Dedifferentiated amniotic fluid mesenchymal stem cell (primary cell): ENCODE results near the gene TSN.
"Not testable (repeated sequence)": the region's sequence is repeated elsewhere in the genome, so short reads cannot be mapped to it uniquely, and the experiment has no call there.

Experiments
- DNase-seq: peaks from one replicate; pipeline ENCODE4 v3.0.0-alpha.2; 2016; ENCODE audit errors: extremely low spot score

TSN gene

DNA sequence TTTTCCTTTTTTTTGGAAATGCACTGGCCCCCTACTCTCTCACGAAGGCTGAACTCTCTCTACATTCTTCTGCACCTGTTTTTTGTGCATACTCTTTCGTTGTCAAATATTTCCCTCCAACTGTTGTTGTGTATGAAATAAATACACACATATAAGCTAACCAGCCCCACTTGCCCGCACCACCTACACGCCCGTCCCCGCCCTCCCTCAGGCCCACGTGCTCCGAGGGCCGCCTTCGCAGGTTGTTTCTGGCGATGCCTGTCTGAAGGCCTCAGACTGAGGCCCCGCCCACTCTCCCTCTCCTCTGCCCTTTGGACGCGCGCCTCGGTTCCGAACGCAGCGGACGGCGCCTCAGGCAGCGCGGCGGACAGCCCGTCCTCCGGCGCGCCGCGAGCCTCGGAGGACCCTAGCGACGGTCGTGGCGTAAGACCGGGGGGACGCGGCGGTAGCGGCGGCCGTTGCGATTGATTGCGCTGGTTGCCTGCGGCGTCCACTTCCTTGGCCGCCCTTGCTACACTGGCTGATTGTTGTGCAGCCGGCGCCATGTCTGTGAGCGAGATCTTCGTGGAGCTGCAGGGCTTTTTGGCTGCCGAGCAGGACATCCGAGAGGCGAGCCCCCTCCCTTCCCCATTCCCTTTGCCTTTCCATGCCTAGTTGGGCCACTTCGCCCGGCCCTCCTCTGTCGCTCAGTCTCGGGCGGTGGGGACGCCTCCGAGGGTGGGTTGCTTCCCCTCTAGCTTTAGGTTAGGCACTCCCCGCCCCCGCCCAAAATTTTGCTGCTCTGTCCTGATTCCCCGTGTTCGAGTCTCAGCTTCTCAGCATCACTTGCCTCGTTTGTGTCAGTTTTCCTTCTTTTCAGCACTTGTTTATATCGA is at the start of gene TSN:
Gene TSN, plus strand, starts transcription at position 415 of the 875 bp plus-strand sequence. Its CDS starts 129 bp downstream, at position 544.
- DNase-seq = peak; percentile 95

DNA sequence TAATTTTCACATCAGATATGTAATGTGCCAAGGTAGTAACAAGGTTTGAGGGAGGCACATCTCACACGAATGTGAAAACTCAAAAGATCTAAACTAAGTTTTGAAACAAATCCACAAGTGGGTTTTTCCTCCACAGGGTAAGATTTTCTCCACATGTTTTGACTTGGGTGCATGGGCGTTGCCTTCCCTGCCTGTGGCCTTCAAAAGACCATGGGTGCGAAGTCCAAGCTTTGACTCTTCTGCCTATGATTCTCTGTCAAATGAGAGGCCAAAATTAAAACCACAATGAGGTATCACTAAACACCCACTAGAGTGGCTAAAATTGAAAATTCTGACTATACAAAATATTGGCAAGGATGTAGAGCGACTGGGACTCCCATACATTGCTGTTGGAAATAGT is 49.5 kb upstream of the TSN start:
- DNase-seq = no peak

DNA sequence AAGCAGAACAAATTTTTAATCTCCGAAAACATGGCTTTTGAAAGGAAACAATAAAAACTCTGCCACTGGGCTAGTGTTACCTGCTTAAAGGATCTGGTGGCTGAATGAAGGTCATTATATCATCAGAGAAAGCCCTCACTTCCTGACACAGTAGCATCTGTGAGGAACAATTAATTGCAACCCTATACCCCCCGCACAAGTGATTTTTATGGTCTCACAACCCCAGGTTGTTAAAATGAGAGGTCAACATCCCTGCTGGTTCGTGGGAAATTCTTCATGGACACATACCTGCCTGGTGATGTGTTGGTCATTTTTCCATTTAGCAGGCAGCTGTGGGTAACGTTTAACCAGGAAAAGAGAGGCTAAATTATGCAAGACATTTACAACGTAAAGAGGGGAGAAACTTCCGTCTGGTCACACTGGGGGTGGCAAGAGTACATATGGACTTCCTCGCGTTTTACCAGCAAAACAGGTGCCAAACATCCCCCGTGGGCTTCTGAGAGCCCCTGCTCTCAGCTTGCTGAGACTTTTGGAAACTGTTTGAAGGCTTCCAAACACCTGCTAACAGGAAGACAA is 48.0 kb upstream of the TSN start:
- DNase-seq = no peak

DNA sequence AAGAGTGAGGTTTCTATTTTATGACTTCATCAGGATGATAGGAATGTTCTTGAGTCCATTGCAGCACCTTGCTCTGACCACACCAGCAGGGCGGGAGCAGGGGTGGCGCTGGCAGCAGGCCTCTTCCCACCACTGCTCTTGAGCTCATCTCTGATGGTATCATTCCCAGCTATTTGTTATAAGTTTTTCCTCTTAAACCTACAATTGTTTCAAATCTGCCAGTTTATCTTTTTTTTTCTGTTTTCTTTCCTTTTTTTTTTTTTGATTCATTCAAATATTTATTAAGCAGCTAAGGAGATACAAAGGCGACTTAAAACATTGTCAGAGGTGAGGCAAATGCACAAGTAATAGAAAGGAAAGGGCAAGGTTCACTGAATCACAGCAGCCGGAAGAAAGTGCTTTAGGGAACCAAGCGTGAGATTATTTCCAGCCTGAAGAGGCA is 47.5 kb upstream of the TSN start:
- DNase-seq = no peak

DNA sequence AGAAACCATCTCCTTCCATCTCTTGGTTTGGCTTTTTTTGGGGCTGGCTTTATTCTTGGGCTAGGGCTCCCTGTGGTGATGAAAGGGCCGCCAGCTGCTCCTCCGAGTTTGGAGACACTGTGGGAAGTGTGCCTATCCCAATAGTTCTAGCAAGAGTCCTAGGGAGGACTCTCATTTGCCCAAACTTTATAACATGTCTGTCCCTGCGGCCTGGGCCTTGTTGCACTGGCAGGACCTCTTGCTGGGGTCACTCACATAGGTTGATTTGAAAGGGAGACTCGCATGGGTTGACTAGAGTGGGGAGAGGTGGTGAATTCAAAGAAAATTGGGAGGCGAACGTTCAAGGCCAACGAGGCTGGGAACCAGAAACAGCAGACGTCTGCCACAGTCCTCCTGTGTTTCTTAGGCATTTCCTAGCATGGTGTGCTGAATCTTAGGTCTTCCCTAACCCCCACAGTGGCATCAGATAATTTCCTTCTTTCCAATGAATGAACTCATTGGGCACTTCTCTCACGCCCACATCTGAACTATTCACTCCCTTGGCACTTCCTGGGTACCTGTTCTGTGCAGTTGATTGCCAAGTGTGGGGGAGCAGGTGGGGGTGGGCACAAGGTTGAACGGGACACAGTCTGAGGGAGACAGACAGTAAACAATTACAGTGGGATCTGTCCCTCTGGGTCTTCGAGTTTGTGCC is 45.5 kb upstream of the TSN start:
- DNase-seq = no peak

DNA sequence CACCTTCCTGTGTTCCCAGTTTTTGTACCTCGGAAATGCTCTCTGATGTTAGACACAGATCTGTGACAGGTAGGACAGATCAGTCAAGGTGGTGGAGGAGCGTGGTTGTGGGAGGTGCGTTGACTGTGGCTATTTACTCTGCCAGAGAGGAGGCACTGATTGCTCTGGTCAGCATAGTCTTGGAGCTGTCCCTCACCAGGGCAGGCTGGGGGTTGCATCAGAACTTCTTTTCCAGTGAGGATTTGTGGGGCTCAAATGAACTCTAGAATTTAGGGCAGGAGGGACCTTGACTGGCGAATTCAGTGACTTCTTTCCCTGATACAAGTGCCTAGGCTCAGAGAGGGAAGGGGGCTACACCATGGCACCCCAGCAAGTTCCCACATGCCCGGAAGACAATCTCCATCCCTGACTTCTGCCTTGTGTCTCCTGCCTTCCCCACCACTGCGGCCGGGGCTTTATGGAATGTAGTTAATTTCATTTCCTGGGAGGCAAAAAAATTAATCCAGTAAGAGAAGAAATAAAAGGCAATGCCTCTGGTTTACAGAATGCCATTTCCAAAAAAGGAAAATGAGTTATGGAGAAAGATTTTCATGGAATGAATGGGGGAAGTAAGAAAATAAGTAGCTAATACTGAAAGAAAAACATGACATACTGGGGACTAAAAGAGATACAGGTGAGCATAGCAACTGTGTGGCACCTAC is 44.8 kb upstream of the TSN start:
- no peak for DNase-seq

DNA sequence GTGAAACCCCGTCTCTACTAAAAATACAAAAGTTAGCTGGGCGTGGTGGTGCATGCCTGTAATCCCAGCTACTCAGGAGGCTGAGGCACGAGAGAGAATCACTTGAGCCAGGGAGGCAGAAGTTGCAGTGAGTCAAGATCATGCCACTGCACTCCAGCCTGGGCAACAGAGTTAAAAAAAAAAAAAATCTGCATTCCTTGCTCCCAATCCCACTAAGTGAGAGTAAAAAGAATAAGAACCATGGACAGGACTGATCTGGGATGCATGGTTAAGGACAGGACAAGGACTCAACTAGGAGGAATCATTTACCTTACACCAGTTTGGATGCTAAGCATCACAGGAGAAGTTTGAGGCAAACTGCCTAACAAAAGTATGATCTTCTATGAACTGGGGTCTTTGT is 44.0 kb upstream of the TSN start:
- not testable (repeated sequence) for DNase-seq

DNA sequence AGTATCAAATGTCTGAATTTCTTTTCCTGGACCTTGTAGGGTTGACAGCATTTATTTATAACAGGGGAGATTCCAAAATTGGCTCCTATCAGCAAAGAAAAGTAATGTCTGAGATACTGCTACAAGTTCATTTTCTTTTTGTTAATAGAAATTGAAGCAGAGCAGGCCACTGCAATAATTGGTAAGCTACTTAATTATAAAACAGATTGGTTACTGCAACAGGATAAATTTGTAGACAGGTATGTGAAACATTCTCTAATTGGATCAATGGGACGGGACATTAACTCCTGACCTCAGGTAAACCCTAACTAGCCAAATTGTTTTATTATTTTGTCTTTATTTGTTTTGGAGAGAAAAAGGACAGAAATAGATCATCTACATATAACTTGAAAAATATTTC is 39.3 kb upstream of the TSN start:
- no peak for DNase-seq

DNA sequence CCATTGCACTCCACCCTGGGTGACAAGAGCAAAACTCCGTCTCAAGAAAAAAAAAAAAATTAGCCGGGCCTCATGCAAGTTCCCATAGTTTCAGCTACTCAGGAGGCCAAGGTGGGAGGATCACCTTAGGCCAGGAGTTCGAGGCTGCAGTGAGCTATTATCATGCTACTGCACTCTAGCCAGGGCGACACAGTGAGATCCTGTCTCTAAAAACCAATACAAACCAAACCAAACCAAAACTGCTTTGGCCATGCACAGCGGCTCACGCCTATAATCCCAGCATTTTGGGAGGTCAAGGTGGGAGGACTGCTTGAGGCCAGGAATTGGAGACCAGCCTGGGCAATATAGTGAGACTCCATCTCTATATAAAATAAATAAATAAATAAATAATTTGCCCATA is 37.9 kb upstream of the TSN start:
- no peak for DNase-seq

DNA sequence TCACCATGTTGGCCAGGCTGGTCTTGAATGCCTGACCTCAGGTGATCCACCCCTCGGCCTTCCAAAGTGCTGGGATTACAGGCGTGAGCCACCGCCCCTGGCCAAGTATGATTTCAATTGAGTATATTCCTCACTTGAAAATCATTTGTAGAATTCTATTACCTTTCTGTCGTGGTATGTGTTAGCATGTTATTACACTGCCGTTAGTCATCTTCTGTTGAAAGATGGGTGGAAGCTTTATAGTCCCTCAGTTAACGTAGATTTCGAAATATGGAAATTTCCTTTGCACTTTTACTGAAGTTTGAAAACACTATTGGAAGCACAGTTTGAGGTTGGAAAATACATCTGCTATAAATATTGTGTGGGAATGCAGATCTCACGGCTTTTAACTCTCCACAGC is 33.5 kb upstream of the TSN start:
- peak; percentile 81 for DNase-seq

DNA sequence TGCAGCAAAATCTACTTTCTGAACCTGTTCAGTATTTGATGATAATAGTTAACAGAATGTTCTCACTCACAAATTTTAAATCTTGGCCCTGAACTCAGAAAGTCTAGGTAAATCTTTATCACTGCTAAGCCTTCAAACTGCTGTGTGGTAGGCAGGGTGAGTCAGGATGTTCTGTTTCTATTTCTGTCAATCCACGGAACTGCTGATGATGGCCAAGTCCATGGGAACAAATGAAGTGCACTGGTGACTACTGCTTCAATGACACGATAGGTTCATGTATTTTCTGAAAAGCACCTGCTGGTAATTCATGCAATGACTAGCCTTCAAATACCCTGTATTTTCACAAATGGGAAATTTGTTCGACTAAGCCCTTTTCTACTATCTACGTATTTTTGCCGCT is 33.0 kb upstream of the TSN start:
- peak; percentile 30 for DNase-seq

DNA sequence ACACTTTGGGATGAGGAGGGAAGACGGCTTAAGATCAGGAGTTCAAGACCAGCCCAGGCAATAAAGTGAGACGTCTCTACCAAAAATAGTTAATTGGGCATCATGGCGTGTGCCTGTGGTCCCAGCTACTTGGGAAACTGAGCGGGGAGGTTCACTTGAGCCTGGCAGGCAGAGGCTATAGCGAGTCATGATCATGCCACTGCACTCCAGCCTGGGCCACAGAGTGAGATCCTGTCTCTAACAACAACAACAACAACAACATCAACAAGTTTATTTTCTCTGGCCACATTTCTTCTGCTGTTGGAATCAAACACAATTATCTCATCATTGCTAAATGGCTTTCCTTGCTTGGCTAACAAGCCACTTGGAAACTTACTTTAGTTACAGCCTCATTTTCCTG is 32.1 kb upstream of the TSN start:
- DNase-seq = no peak

DNA sequence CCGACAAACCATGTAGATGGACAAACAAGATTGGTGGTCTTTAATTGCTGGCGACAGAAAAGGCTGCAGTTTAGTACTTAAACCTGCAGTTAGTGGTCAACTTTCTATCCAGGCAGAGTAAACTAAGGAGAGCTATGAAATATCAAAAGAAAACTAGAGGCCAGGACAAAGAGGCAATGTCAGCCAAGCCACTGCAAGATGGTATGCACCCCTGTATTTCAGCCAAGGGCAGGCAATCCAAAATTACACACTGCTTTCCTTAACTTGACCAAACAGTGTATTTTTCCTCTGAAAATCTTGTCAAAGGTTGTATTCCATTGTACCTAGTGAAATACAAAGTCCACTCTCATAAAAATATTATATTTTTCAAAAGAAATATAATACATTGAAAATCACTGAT is 28.1 kb upstream of the TSN start:
- DNase-seq = no peak

DNA sequence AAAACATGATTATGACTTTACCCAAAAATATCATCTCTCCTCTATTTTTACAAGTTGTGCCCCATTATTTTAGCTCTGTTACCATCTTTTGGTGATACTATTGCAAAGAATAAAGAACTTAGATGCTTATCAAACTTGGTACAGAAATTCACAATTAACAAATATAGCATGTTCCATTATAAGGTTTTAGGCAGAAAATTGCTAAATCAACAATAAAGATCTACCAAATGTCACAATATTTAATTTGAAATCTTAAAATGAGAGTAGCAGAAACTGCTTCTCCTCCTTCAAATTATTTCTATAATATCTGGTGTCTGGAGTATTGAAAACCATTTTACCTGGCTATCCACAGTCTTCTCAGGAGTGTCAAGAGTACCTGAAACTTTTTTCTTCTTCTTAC is 27.5 kb upstream of the TSN start:
- no peak for DNase-seq

DNA sequence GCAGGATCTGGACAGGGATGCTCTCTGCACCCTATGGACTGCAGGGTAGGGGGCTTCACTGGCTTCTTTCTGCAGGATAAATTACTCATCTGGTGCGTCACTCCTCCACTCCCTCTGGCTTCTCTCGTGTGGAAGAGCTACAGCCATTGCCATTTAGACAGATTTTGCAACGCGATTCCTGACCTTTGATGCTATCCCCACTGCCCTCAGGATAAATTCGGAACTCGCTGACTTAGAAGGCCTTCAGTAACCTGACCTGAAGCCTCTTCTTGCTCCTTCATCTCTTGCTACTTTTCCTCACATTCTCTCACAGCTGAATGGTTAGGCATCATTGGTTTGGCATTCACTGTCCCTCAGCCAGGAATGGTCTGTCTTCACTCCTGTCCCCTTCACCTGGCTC is 24.1 kb upstream of the TSN start:
- no peak for DNase-seq

DNA sequence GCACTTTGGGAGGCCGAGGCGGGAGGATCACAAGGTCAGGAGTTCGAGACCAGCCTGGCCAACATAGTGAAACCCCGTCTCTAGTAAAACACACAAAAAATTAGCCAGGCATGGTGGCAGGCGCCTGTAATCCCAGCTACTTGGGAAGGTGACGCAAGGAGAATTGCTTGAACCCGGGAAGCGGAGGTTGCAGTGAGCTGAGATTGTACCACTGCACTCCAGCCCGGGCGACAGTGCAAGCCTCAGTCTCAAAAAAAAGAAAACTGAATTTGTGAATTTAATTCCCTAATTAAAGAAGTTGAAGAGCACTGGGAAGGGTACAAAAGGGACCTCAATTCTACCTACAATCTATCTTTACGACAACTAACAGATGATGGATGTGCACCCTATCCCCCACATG is 20.9 kb upstream of the TSN start:
- not testable (repeated sequence) for DNase-seq

DNA sequence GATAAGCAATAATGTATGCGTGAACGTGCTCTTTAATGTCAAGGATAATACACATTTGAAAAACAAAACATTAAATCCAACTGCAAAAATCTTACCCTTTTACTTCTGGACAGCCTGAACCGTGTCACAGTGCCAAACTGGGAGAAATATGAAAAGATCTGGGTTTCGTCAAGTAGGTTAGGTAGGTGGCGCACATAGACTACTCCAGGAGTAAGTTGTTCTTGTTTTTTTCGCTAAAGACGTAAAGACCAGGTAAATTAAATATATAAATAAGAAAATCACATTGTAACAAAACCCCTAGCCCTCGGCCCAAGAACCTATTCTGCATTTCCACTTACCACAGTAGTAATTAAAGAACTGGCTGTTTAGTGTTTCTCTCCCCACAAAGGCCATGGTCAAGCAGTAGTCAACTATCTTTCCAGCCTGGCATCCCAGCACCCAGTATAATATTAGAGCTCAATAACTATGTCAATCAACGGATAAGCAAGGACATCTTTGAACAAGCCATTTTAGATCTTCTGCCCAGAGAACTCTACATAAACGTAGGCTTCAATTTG is 19.9 kb upstream of the TSN start:
- no peak for DNase-seq

DNA sequence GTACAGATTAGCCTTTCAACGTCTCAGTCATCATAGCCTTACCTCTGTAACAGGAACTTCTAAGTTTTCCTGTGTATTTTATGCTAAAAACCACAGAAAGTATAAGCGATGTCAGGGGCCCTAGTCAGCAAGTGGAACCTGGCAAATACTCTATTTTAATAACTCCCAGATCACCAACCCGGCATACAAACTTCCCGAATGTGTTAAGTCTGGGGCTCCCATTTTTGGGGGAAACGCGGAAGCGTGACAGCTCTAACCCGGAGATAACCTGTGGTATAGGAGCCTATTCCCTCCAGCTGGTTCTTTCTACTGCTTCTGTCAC is 19.4 kb upstream of the TSN start:
- no peak for DNase-seq

DNA sequence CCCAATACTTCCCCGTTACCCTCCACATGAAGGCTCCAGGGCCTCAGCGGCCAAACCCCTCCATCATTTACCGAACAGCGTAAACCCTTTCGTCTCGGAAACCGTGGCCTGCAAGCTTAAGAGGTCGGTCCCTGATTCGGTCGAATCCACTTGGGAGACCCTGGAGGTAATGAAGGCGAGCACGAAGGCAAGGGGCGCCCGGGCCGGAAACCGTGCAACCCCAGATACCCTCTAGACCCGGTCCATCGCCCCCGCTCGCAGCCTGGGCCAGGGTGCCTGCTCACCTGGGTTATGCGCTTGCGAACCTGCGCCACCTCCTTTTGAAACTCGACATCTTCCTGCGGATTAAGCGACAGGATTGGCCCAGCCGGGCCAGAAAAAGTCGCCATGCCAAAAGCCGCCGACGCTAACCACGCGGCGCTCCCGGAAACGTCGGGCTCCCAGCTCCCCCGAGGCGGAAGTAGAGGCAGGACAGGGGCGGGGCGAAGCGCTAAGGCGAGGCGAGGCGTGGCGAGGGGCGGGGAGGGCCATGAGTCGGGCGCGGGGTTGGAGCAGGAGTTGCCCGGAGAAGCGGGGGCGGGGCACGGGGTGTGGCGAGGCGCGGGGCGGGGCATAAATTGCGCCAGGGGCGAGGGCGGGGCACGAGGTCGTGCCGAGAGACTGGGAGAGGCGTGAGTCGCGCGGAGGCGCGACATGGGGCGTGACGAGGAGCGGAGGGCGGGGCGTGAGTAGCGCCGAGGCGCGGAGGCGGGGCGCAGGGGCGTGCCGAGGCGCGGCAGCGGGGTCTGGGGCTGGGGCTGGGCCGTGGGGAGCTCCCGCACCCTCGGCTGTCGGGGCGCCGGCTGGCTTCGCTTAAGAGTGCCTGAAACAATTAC is 18.8 kb upstream of the TSN start, which contains the start of gene NIFK:
Gene NIFK, minus strand, starts transcription at position 414 of the 875 bp plus-strand sequence. Its CDS starts 25 bp downstream, at position 389.
- DNase-seq = peak; percentile 98

DNA sequence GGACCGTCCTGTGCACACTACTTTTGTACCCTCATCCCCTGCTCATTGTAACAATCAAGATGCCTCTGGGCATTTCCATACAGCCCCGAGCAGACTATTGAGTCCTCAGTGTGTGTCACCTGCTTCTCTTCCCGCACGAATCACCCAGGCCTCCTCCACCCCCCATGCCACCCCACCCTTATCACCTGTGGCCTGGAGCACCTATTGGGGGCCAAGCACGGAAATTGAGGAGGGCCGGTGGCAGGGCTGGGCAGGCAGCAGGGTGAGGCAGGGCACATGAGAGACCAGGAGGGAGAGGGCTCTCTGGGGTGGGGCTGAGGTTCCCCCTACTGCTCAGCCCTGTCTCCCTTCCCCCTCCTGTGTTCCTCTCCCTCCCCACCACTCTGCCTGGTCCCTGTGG is 14.5 kb upstream of the TSN start:
- no peak for DNase-seq

DNA sequence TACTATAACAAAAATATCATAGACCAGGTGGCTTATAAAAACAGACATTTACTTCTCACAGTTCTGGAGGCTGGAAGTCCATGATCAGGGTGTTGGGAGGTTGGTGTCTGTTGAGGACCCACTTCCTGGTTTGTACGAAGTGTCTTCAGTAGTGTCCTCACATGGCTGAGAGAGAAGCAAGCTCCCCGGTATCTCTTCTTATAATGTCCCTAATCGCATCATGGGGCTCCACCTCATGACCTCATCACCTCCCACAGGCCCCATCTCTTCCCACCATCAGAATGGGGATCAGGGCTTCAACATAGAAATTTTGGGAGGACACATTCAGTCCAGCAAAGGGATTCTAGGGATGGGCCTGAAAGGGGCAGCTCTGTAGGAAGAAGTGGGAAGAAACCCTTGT is 14.0 kb upstream of the TSN start:
- no peak for DNase-seq
